SK-N-SH treated with all-trans-retinoic acid at 6 μM for 48 hours (cell line): ENCODE measurements around the gene FMN1.

Source experiments
- ARNTL ChIP-seq: fragments of 450-650 bp; formaldehyde crosslinking; IDR thresholded peaks from 2 replicates; pipeline ENCODE4 v1.5.0; 2020; ENCODE audit warnings: low read depth, mild to moderate bottlenecking, moderate library complexity, borderline replicate concordance
- CREB5 ChIP-seq: fragments of 250-450 bp; sonication (Bioruptor Pico); IDR thresholded peaks from 2 replicates; pipeline ENCODE4 v1.5.1; 2020; ENCODE audit warnings: low read depth, mild to moderate bottlenecking, moderate library complexity
- PATZ1 ChIP-seq: fragments of 250-450 bp; sonication (Bioruptor Pico); IDR thresholded peaks from 2 replicates; pipeline ENCODE4 v1.8.0; 2020; ENCODE audit warnings: mild to moderate bottlenecking, moderate library complexity, borderline replicate concordance
- RARB ChIP-seq: fragments of 250-450 bp; sonication (Bioruptor Pico); IDR thresholded peaks from 2 replicates; pipeline ENCODE4 v1.8.0; 2021; ENCODE audit warnings: mild to moderate bottlenecking, moderate library complexity
- SNAI2 ChIP-seq: fragments of 250-450 bp; sonication (Bioruptor Pico); IDR thresholded peaks from 2 replicates; pipeline ENCODE4 v1.5.0; 2020; ENCODE audit warnings: mild to moderate bottlenecking, moderate library complexity
- TOX ChIP-seq: fragments of 250-450 bp; sonication (Bioruptor Pico); IDR thresholded peaks from 2 replicates; pipeline ENCODE4 v1.8.0; 2021; ENCODE audit warnings: mild to moderate bottlenecking, moderate library complexity, borderline replicate concordance

GRCh38 chr15:33001926-33002325 lies 192.6 kb downstream of the FMN1 start:
- no peak for TF ChIP-seq CREB5 (CRISPR knock-in tag)
- no peak for TF ChIP-seq TOX
- TF ChIP-seq PATZ1 (CRISPR knock-in tag), result no peak
- TF ChIP-seq ARNTL, result no peak
- no peak for TF ChIP-seq RARB
- TF ChIP-seq SNAI2 (CRISPR knock-in tag), result no peak
